H1 (cell line): ENCODE data around the gene FIS1. TPM values are rescaled to one million over a fixed set of nuclear protein-coding genes. Genes with fewer than 3 reads are reported as not detected.
A peak's percentile ranks its signal among the peaks of the same experiment; 100 is the strongest.

ENCODE experiments used
- CTCF ChIA-PET: fragments of 300-600 bp; sonication (Branson Sonifier 250); formaldehyde crosslinking; loops from one replicate; lab custom pipeline; 2021; ENCODE audit not compliant: partially characterized antibody; lab: Charles Lee
- POLR2A ChIA-PET: fragments of 300-600 bp; sonication (Branson Sonifier 250); formaldehyde crosslinking; loops from one replicate; lab custom pipeline; 2021; ENCODE audit warnings: inconsistent platforms; ENCODE audit not compliant: partially characterized antibody; lab: Charles Lee
- DNase-seq, 2 experiments: peaks; one replicate each; pipeline versions ENCODE4 v3.0.0 to v3.0.0-alpha.2; 2010 to 2022; ENCODE audit warnings: low spot score in 2 of 2, low read depth in 1 of 2, mixed read lengths in 1 of 2
- FAIRE-seq: peaks from 2 replicates; lab custom pipeline; 2011; peaks lifted over from hg19 to GRCh38; lab: Jason Lieb, UNC
- H2AFZ ChIP-seq: 2 replicates; pipeline ENCODE4 v1.8.1; 2012; ENCODE audit warnings: low read length, inconsistent platforms
- H2AK5ac ChIP-seq: 2 replicates; pipeline ENCODE4 v1.6.1; 2013; ENCODE audit warnings: low read depth, low read length
- H2BK120ac ChIP-seq: replicated peaks from 2 replicates; pipeline ENCODE3; 2013; ENCODE audit warnings: low read depth, low read length, inconsistent platforms
- H2BK12ac ChIP-seq: 2 replicates; pipeline ENCODE4 v1.6.1; 2013; ENCODE audit warnings: low read depth, low read length
- H2BK15ac ChIP-seq: 2 replicates; pipeline ENCODE4 v1.6.1; 2013; ENCODE audit warnings: low read length
- H2BK20ac ChIP-seq: 2 replicates; pipeline ENCODE4 v1.6.1; 2013; ENCODE audit warnings: low read length
- H2BK5ac ChIP-seq: 2 replicates; pipeline ENCODE4 v1.6.1; 2013; ENCODE audit warnings: low read depth, low read length
- H3K14ac ChIP-seq: 2 replicates; pipeline ENCODE4 v1.6.1; 2013; ENCODE audit warnings: inconsistent platforms; ENCODE audit not compliant: insufficient read length
- H3K18ac ChIP-seq: 2 replicates; pipeline ENCODE4 v1.6.1; 2013; ENCODE audit warnings: low read length; ENCODE audit errors: extremely low read depth
- H3K23ac ChIP-seq: 2 replicates; pipeline ENCODE4 v1.6.1; 2013; ENCODE audit warnings: inconsistent platforms; ENCODE audit not compliant: insufficient read length
- H3K23me2 ChIP-seq: 2 replicates; pipeline ENCODE4 v1.6.1; 2013; ENCODE audit warnings: low read depth, low read length
- H3K27ac ChIP-seq: 2 replicates; pipeline ENCODE4 v1.6.1; 2011; ENCODE audit warnings: low read depth, low read length, inconsistent platforms
- H3K27me3 ChIP-seq, 4 experiments: replicated peaks in 1 of 4; 1 replicate in 1 of 4; 2 replicates in 3 of 4; pipeline versions ENCODE4 v1.6.1 to v1.8.1; 2011 to 2013; ENCODE audit warnings: low read length in 3 of 4, mild to moderate bottlenecking in 3 of 4, inconsistent platforms in 2 of 4, mixed read lengths in 2 of 4, moderate library complexity in 1 of 4; ENCODE audit not compliant: control insufficient read depth in 3 of 4, insufficient read depth in 3 of 4; ENCODE audit errors: extremely low read depth in 1 of 4
- H3K36me3 ChIP-seq, 4 experiments: 2 replicates each; pipeline versions ENCODE4 v1.6.1 to v1.8.1; 2011 to 2013; ENCODE audit warnings: mild to moderate bottlenecking in 4 of 4, low read length in 3 of 4, moderate library complexity in 2 of 4, control low read depth in 1 of 4, inconsistent platforms in 1 of 4; ENCODE audit not compliant: insufficient read depth in 4 of 4, control insufficient read depth in 2 of 4
- H3K4ac ChIP-seq: replicated peaks from 2 replicates; pipeline ENCODE3; 2013; ENCODE audit warnings: low read length, low read depth, mixed read lengths, inconsistent platforms; ENCODE audit not compliant: insufficient read length
- H3K4me1 ChIP-seq, 4 experiments: replicated peaks in 1 of 4; 1 replicate in 1 of 4; 2 replicates in 3 of 4; pipeline versions ENCODE4 v1.6.1 to v1.8.1; 2011 to 2013; ENCODE audit warnings: low read length in 3 of 4, inconsistent platforms in 2 of 4, mixed read lengths in 1 of 4; ENCODE audit not compliant: insufficient read depth in 4 of 4, control insufficient read depth in 3 of 4
- H3K4me2 ChIP-seq, 2 experiments: 2 replicates each; pipeline versions ENCODE4 v1.6.1 to v1.8.1; 2011 to 2013; ENCODE audit warnings: low read depth in 2 of 2, low read length in 2 of 2, control low read depth in 1 of 2, inconsistent platforms in 1 of 2, mild to moderate bottlenecking in 1 of 2; ENCODE audit not compliant: insufficient read depth in 1 of 2
- H3K4me3 ChIP-seq, 4 experiments: fragments of 200-600, 300-600 bp in 1 of 4; sonication (generic), shearing (Covaris generic), sonication (Bioruptor Twin) in 1 of 4; 2 replicates each; pipeline versions ENCODE4 v1.5.1 to v1.8.1; 2011 to 2016; ENCODE audit warnings: low read length in 4 of 4, low read depth in 3 of 4, control low read depth in 2 of 4, inconsistent platforms in 2 of 4, mild to moderate bottlenecking in 2 of 4, mixed read lengths in 1 of 4, moderate library complexity in 1 of 4; ENCODE audit not compliant: insufficient read depth in 2 of 4; ENCODE audit errors: extremely low read depth in 1 of 4
- H3K56ac ChIP-seq: replicated peaks from 2 replicates; pipeline ENCODE3; 2013; ENCODE audit warnings: low read depth, mild to moderate bottlenecking, mixed read lengths, low read length, inconsistent platforms; ENCODE audit not compliant: insufficient read length
- H3K79me1 ChIP-seq: 2 replicates; pipeline ENCODE4 v1.6.1; 2013; ENCODE audit warnings: low read depth, low read length, control low read depth
- H3K79me2 ChIP-seq, 2 experiments: 2 replicates each; pipeline versions ENCODE4 v1.6.1 to v1.8.1; 2012 to 2013; ENCODE audit warnings: low read length in 2 of 2, mild to moderate bottlenecking in 2 of 2, inconsistent platforms in 1 of 2; ENCODE audit not compliant: insufficient read depth in 2 of 2, control insufficient read depth in 1 of 2
- H3K9ac ChIP-seq, 4 experiments: replicated peaks in 1 of 4; 1 replicate in 1 of 4; 2 replicates in 3 of 4; pipeline versions ENCODE4 v1.6.1 to v1.8.1; 2011 to 2013; ENCODE audit warnings: low read depth in 3 of 4, low read length in 3 of 4, control low read depth in 2 of 4, mild to moderate bottlenecking in 2 of 4, moderate library complexity in 2 of 4, inconsistent platforms in 1 of 4; ENCODE audit errors: extremely low read depth in 1 of 4
- H3K9me3 ChIP-seq, 2 experiments: 2 replicates each; pipeline versions ENCODE4 v1.6.1 to v1.8.1; 2012 to 2013; ENCODE audit warnings: mild to moderate bottlenecking in 2 of 2, moderate library complexity in 2 of 2, control low read depth in 1 of 2, inconsistent platforms in 1 of 2, low read depth in 1 of 2, low read length in 1 of 2, mixed read lengths in 1 of 2; ENCODE audit not compliant: insufficient read depth in 2 of 2
- H4K20me1 ChIP-seq, 2 experiments: replicated peaks in 1 of 2; 2 replicates each; pipeline versions ENCODE3 to v1.8.1; 2011 to 2013; ENCODE audit warnings: inconsistent platforms in 2 of 2, low read length in 2 of 2, mild to moderate bottlenecking in 1 of 2; ENCODE audit not compliant: insufficient read depth in 2 of 2, control insufficient read depth in 1 of 2
- H4K5ac ChIP-seq: 2 replicates; pipeline ENCODE4 v1.6.1; 2013; ENCODE audit warnings: low read length, low read depth, mixed read lengths, inconsistent platforms; ENCODE audit not compliant: insufficient read length
- H4K8ac ChIP-seq: 2 replicates; pipeline ENCODE4 v1.8.0; 2013; ENCODE audit warnings: mild to moderate bottlenecking, moderate library complexity, low read length, inconsistent platforms; ENCODE audit not compliant: insufficient read depth; ENCODE audit errors: extremely low read depth
- H4K91ac ChIP-seq: replicated peaks from 2 replicates; pipeline ENCODE3; 2013; ENCODE audit warnings: low read length, mixed read lengths, inconsistent platforms; ENCODE audit not compliant: insufficient read length
- ATF3 ChIP-seq: IDR thresholded peaks from 2 replicates; pipeline ENCODE4 v1.6.1; 2011; ENCODE audit warnings: low read depth, mild to moderate bottlenecking, low read length; ENCODE audit not compliant: insufficient read depth
- BACH1 ChIP-seq: IDR thresholded peaks from 2 replicates; pipeline ENCODE4 v1.6.1; 2012; ENCODE audit warnings: low read length, improper control_type of control experiment
- CBX5 ChIP-seq: fragments of 300-800, 300-1000 bp; sonication (generic); IDR thresholded peaks from 2 replicates; pipeline ENCODE4 v1.7.1; 2016; ENCODE audit warnings: antibody characterized with exemption, low read length, low read depth
- CBX8 ChIP-seq: fragments of 300-800, 300-1000 bp; sonication (generic); IDR thresholded peaks from 2 replicates; pipeline ENCODE4 v1.7.1; 2016; ENCODE audit warnings: low read depth, low read length, borderline replicate concordance
- CHD2 ChIP-seq: IDR thresholded peaks from 2 replicates; pipeline ENCODE4 v1.6.1; 2012; ENCODE audit warnings: low read length, improper control_type of control experiment
- EGR1 ChIP-seq: IDR thresholded peaks from 2 replicates; pipeline ENCODE4 v1.6.1; 2011; ENCODE audit warnings: low read depth, low read length, borderline replicate concordance
- EP300 ChIP-seq, 2 experiments: IDR thresholded peaks; 1 replicate in 1 of 2; 2 replicates in 1 of 2; pipeline ENCODE4 v1.6.1; 2011 to 2012; ENCODE audit warnings: low read depth in 2 of 2, low read length in 2 of 2, mild to moderate bottlenecking in 2 of 2, borderline replicate concordance in 1 of 2, inconsistent platforms in 1 of 2, moderate library complexity in 1 of 2
- GTF2F1 ChIP-seq: IDR thresholded peaks from 2 replicates; pipeline ENCODE4 v1.6.1; 2012; ENCODE audit warnings: low read depth, low read length, improper control_type of control experiment, borderline replicate concordance
- KDM5A ChIP-seq: fragments of 200-600 bp; IDR thresholded peaks from 2 replicates; pipeline ENCODE4 v1.7.1; 2012; ENCODE audit warnings: mild to moderate bottlenecking, low read length, inconsistent platforms, mixed read lengths
- PHF8 ChIP-seq: fragments of 200-600 bp; sonication (generic); conservative IDR thresholded peaks from 2 replicates; pipeline ENCODE4 v1.7.1; 2012; ENCODE audit warnings: low read depth, mild to moderate bottlenecking, inconsistent platforms, low read length, moderate library complexity
- POU5F1 ChIP-seq: IDR thresholded peaks from 2 replicates; pipeline ENCODE4 v1.6.1; 2011; ENCODE audit warnings: low read depth, mild to moderate bottlenecking, low read length, moderate library complexity
- WGBS, 2 experiments: shearing (Covaris generic) in 1 of 2; methylation state at CpG; one replicate each; pipeline versions ENCODE4 v1.1.6 to v1.1.7; 2013 to 2015; ENCODE audit warnings: low lambda C conversion rate in 2 of 2, mixed read lengths in 2 of 2, inconsistent platforms in 1 of 2, low coverage in 1 of 2, missing lambda C conversion rate in 1 of 2; ENCODE audit not compliant: insufficient replicate concordance in 2 of 2, insufficient coverage in 1 of 2, insufficient read length in 1 of 2; ENCODE audit errors: extremely low coverage in 1 of 2, missing lambda C conversion rate in 1 of 2; 5-methylcytosine and 5-hydroxymethylcytosine counted together
- polyA plus RNA-seq, 7 experiments: library from polyadenylated mRNA; depleted of rRNA in 3 of 7; stranded (reverse) in 5 of 7; unstranded in 2 of 7; fragments of >200 nt in 5 of 7; fragments of 200-250 nt in 2 of 7; gene quantifications; 1 replicate in 5 of 7; 2 replicates in 1 of 7; 4 replicates in 1 of 7; pipeline versions ENCODE4 v1.2.1 to v1.2.3, GENCODE V29; 2011 to 2013; ENCODE audit warnings: missing spikeins in 2 of 7, mixed read lengths in 2 of 7
- total RNA-seq: library from RNA; stranded (reverse); fragmentation: NEBNext Ultra II Directional; extraction: Animal tissue kit (Norgen Biotek cat#: 25700); gene quantifications from 2 replicates; pipeline ENCODE4 v1.2.1, GENCODE V29; 2021

Gene FIS1
- total and polyA plus RNA-seq, 2 of the 8 experiments (the other 6 are each of a cell fraction or from before 2014, with no cell fraction given), result 128 to 195 TPM

GRCh38 chr7:101205901-101206664 is 38.8 kb downstream of the FIS1 start:
- Histone ChIP-seq H3K56ac (no peak overlapping the region), H3K4me2 (no peak overlapping the region), H3K27ac (no peak overlapping the region), H3K18ac (no peak overlapping the region), H3K14ac (no peak overlapping the region), H3K36me3 (no peaks in the 10 kb centered on the region; a peak in 1 of 8 replicates), H3K27me3 (peaks cover 0 to 16% (median 7%) of the 10 kb centered on the region in 4 experiments; a peak in 5 of 7 replicates), H3K4me1 (peaks cover under 1 to 8% (median 5%) of the 10 kb centered on the region in 4 experiments; a peak in 6 of 7 replicates), H2AFZ (no peak overlapping the region), H2BK12ac (no peak overlapping the region), H3K9me3 (no peaks in the 10 kb centered on the region), H2AK5ac (no peak overlapping the region), H3K9ac (no peak overlapping the region), H2BK5ac (no peak overlapping the region; the same call in 1 of the 2 replicates), H3K4me3 (no peak overlapping the region), H4K5ac (no peak overlapping the region), H2BK120ac (no peak overlapping the region), H2BK15ac (no peak overlapping the region), H3K4ac (no peak overlapping the region), H3K23me2 (peaks cover 8% of the 10 kb centered on the region; the same call in 1 of the 2 replicates), H3K79me1 (no peaks in the 10 kb centered on the region), H4K91ac (peak overlapping the region; percentile 27), H2BK20ac (no peak overlapping the region), H4K20me1 (peaks cover 0 to 2% of the 10 kb centered on the region in 2 experiments), H3K79me2 (no peaks in the 10 kb centered on the region), H4K8ac (no peak overlapping the region), H3K23ac (no peak overlapping the region)
- POLR2A ChIA-PET, result interaction anchor here (0.6 to 2.4 kb wide), 6 partner anchors 9 to 225 kb away, joined by 3 to 8 read pairs (median 6); partner anchors contain the start of genes CLDN15 and PLOD3
- DNase-seq (no peak), FAIRE-seq (no peak)
- CTCF ChIA-PET, result interaction anchor here (0.6 to 1.8 kb wide), 5 partner anchors 14 to 231 kb away, joined by 3 to 6 read pairs (median 4); no protein-coding TSS in a partner anchor
- no peak for TF ChIP-seq ATF3
- no peak for TF ChIP-seq CBX5
- no peak for TF ChIP-seq KDM5A
- TF ChIP-seq EGR1, result no peak
- no peak for TF ChIP-seq CBX8
- TF ChIP-seq BACH1, result no peak
- TF ChIP-seq POU5F1, result no peak
- no peak for TF ChIP-seq EP300 (IDR thresholded peaks at IDR 0.05; ENCODE audit: borderline replicate concordance in 1 of 2, low read depth in 2 of 2, low read length in 2 of 2)
- no peak for TF ChIP-seq CHD2
- no peak for TF ChIP-seq GTF2F1
- TF ChIP-seq PHF8, result no peak
- 90% methylated on average over 30 of the region's 32 CpGs; no CpG with 5 or more reads in 1 of the 2 experiments for WGBS, 2 experiments
